GM18502 (cell line): ENCODE results near the gene SMCHD1.
"Not testable (repeated sequence)": the region's sequence is repeated elsewhere in the genome, so short reads cannot be mapped to it uniquely, and the experiment has no call there.

Experiments
- ATAC-seq: cut with Tn5 transposase; IDR thresholded peaks from one replicate; pipeline ENCODE4 v1.9.1; 2021; ENCODE audit warnings: mild to moderate bottlenecking; ENCODE audit not compliant: unreplicated experiment, poor library complexity

Gene SMCHD1

DNA sequence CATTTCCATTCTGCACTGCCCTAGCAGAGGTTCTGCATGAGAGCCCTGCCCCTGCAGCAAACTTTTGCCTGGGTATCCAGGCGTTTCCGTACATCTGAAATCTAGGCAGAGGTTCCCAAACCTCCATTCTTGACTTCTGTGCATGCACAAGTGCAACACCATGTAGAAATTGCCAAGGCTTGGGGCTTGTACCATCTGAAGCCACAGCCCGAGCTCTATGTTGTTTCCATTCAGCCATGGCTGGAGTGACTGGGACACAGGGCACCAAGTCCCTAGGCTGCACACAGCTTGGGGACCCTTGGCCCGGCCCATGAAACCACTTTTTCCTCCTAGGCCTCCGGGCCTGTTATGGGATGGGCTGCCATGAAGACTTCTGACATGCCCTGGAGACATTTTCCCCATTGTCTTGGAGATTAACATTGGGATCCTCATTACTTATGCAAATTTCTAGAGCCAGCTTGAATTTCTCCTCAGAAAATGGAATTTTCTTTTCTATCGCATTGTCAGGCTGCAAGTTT, 154.2 kb downstream of the SMCHD1 start:
- ATAC-seq = not testable (repeated sequence)

GRCh38 chr18:2811416-2811815, 155.9 kb downstream of the SMCHD1 start:
- ATAC-seq = no peak

GRCh38 chr18:2814928-2815327, 159.4 kb downstream of the SMCHD1 start:
- ATAC-seq = no peak

DNA sequence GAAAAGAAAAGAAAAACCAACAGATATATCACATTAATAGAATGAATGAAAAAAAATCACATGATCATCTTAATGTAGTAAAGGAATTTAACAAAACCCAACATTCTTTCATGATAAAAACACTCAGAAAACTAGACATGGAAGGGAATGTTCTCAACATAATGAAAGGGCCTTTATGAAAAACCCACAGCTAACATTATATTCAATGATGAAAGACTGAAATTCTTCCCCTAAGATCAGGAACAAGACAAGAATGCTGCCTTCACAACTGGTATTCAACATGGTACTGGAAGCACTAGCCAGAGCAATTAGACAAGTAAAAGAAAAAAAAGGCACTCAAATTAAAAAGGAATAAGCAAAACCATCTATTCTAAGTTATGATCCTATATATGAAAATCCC, 162.8 kb downstream of the SMCHD1 start:
- ATAC-seq = no peak

GRCh38 chr18:2821695-2822094, 166.2 kb downstream of the SMCHD1 start:
- ATAC-seq = no peak

- no peak for ATAC-seq
Observed at GRCh38 chr18:2822213-2822921, 166.8 kb downstream of the SMCHD1 start.

GRCh38 chr18:2823202-2823601, 167.7 kb downstream of the SMCHD1 start:
- no peak for ATAC-seq

- no peak for ATAC-seq
Observed at GRCh38 chr18:2823966-2824365, 168.4 kb downstream of the SMCHD1 start.

DNA sequence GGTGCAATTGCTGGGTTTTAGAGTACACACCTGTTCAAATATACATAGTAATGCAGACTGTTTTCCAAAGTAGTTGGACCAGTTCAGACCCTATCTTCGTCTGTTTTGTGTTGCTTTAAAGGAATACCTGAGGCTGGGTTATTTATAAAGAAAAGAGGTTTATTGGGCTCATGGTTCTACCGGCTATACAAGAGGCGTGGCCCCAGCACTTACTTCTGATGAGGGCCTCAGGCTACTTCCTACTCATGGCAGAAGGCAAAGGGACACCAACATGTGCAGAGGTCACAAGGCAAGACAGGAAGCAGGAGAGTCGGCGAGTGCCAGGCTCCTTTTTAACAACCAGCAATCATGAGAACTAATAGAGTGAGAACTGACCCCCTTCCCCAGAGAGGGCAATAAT, 169.3 kb downstream of the SMCHD1 start:
- ATAC-seq = no peak

- no peak for ATAC-seq
Observed at GRCh38 chr18:2825613-2826175, 170.2 kb downstream of the SMCHD1 start.

- ATAC-seq = no peak
Observed at GRCh38 chr18:2826581-2826980, 171.1 kb downstream of the SMCHD1 start.

GRCh38 chr18:2827061-2827460, 171.5 kb downstream of the SMCHD1 start:
- no peak for ATAC-seq

DNA sequence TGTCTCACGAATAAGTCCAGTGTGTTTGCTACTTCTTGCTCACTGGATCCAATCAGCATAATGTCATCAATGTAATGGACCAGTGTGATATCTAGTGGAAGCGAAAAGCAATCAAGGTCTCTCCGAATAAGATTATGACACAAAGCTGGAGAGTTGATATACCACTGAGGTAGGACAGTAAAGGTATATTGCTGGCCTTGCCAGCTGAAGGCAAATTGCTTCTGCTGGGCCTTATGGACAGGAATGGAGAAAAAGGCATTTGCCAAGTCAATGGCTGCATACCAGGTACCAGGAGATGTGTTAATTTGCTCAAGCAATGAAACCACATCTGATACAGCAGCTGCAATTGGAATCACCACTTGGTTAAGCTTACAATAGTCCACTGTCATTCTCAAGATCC, 180.6 kb downstream of the SMCHD1 start:
- not testable (repeated sequence) for ATAC-seq

DNA sequence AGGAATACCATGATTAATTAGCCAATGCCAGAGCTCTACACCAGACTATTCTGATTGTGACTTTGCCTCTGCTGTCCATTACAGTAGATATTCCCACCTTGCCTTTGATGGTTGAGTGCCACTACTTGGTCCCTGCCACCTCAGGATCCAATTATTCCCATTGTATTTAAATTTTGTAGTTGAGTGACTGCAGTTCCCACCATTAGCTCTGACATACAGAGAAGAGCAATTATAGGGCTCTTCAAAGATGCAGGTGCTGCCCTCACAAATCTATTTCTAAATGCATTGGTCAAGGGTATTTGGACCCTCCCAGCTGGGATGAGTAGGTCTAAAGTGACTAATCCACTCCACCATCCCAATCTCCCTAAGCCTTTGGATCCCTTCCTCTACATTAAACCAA, 181.8 kb downstream of the SMCHD1 start:
- ATAC-seq = not testable (repeated sequence)

- no peak for ATAC-seq
Observed at GRCh38 chr18:2839202-2839601, 183.7 kb downstream of the SMCHD1 start.

- ATAC-seq = no peak
Observed at GRCh38 chr18:2840521-2840920, 185.0 kb downstream of the SMCHD1 start.

- no peak for ATAC-seq
Observed at GRCh38 chr18:2843146-2843545, 187.6 kb downstream of the SMCHD1 start.

GRCh38 chr18:2845172-2845571, 189.6 kb downstream of the SMCHD1 start:
- ATAC-seq = no peak

- ATAC-seq = peak; percentile 56
Observed at GRCh38 chr18:2846636-2847316, 191.2 kb downstream of the SMCHD1 start, which contains the start of gene EMILIN2. Gene EMILIN2 (plus strand): TSS chr18:2847006. CDS start chr18:2847189, 183 bp downstream.

GRCh38 chr18:2847317-2848246, 192.1 kb downstream of the SMCHD1 start:
- ATAC-seq = peak; percentile 48
